GM19099 (cell line): Measurements from ENCODE around the gene ZNF366.

Source experiments
- POLR2A ChIP-seq: IDR thresholded peaks from 3 replicates; pipeline ENCODE4 v1.6.1; 2011; ENCODE audit warnings: low read depth; ENCODE audit not compliant: insufficient read length; ENCODE audit errors: extremely low read depth

The ZNF366 gene

DNA sequence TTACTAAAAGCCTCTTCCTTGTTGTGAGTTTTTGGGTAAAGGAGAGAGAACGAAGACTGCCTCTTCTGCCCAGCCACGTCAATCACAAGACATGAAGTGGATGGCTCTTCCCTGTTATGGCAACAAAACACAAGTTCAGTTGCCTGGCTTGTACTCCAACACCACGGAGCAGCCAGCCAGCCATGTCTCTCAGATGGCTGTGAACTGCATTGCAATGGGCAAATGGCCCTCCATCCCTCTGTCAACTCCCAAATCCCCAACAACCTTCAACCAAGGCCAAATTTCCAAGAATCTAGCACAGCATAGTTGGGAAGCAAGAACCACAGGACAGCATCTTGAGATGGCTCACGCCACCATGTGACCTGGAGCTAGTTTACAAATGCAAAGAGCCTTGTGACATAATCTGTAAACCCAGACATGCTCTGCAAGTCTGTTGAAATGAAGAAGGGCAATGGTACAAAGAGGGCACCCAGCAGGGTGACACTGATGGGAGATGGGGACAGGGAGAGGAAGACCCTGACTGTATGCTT, 53.9 kb downstream of the ZNF366 start:
- no peak for TF ChIP-seq POLR2A

DNA sequence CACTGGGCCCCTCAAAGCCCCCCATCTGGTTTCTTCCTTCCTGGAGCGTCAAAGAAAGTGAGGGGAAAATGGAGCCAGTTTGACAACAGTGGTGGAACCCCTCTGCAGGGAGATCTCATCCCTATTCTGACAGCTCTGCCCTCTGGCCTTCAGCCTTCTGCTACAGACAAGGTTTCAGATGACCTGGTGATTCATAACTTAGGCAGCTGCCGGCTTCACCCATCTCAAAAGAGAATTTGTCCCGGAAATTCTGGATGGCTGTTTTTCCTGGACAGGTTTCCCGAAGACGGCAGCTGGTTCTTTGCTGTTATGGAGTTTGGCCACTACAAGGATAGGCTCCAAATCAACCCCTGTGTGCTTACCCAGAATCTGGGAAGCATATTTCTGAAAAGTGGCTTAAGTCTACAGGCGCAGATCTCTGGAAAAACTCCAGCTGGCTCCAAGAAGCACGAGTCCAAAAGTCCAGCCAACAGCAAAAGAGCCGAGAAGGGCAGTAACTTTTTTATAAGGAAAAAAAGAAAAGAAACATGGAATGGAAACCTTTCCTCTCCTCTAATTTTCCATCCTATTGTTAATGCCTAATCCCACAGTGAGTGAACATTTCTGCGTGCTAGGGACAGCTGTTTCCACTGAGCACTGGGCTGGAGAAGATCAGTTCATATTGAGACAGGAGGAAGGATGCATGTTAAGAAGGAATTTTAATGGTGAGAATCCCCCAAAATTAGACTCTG, 54.5 kb downstream of the ZNF366 start:
- no peak for TF ChIP-seq POLR2A

DNA sequence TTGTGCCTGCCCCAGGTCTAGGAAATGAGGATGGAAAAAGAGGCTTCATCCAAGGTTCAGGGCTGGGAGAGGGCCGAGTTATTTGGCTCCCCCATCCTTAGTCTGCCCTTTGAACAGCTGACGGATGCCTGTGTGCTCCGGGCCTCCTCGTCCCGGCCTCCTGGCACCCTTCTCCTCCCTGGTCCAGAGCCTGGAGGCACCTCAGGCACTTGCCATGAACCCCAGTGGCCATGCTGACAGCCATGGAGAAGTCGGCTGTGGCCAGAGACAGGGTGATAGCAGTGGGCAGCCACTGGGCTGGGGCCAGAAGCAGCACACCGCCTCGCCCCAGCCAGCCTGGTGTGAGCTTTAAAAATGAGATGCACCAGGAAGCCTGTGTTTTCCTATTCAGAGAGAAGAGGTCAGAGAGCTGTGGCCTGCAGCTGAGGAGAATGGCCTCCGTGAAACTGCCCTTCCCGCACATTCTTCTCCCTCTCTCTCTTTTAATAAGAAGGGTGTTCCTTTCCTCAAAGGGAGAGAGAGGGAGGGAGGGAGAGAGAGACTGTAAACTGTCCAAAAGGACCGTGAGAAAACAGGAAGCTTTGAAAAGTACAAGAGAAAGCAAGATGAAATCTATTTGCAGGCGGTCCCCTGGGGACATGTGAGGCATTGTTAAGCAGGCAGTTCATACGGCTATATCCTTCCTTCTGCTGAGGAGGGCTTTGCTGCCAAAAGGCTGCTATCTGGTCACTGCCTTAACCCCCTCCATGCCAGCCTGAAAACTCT, 55.3 kb downstream of the ZNF366 start:
- TF ChIP-seq POLR2A = no peak

DNA sequence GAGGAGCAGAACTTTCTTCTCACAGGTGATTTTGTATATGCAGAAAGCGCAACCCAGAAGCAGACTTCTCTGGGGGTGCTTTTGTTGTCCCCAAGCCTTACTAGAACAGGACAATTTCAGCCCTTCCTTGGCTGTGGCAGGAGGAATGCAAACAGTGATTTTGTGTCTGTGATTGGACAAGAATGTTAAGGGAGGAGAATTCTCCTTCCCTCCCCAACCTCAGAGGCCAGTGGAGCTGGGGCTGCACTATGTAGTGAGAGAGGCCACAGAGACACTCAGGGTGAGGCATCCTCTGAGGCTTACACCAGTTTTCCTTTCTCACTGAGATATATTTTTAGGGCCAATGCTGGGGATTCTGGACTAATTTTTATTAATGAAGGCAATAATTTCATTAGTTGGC, 58.8 kb downstream of the ZNF366 start:
- no peak for TF ChIP-seq POLR2A

DNA sequence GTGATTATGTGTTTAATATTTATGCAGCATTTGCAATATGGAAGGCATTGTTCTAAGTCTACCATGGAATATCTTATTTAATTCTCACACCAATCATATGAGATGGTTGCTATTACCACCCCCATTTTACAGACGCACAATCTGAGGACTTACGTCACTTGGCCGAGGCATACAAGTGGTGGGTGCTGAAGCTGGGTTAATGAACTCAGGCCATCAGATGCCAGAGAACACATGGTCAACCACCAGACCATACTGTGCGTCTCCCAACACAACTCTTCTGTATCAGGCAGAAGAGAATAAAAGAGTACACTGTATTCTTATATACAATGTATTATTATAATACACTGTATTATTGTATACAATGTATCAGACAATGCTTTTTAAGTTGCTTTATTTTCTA, 59.5 kb downstream of the ZNF366 start:
- no peak for TF ChIP-seq POLR2A

DNA sequence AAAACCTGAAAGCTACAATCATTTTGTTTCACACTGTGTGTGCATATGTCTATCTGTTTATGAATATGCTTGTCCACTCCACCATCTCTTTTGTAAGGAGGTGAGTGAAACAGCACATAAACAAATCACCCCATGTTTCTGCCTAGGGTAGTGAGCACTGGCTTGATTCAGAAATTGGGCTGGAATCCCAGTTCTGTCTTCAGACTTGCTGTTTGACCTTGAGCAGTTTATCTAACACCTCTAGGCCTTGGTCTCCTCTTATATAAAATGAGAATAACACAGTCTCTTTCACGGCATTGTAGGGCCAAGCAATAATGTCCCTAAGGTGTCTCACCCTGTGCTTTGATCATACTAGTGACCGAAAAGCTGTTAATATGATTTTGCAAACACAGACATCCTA, 61.2 kb downstream of the ZNF366 start:
- TF ChIP-seq POLR2A = no peak

DNA sequence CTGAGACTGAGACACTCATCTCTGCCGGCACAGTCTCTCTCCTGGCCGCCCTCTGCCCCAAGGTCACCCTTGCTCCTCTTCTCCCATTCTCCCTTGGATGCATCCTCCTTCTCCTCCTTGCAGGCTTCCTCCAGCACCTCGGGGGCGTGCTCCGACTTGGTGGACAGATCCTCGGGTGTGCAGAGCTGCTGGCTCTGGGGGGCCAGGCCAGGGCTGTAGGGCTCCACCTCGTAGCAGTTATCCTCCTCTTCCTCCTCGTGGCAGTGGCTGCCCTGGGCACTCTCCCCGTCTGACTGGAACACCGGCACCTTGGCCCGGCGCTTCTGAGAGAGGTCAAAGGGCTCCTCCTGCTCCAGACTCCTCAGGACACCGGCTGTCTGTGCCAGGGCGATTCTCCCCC, 63.3 kb downstream of the ZNF366 start:
- no peak for TF ChIP-seq POLR2A

DNA sequence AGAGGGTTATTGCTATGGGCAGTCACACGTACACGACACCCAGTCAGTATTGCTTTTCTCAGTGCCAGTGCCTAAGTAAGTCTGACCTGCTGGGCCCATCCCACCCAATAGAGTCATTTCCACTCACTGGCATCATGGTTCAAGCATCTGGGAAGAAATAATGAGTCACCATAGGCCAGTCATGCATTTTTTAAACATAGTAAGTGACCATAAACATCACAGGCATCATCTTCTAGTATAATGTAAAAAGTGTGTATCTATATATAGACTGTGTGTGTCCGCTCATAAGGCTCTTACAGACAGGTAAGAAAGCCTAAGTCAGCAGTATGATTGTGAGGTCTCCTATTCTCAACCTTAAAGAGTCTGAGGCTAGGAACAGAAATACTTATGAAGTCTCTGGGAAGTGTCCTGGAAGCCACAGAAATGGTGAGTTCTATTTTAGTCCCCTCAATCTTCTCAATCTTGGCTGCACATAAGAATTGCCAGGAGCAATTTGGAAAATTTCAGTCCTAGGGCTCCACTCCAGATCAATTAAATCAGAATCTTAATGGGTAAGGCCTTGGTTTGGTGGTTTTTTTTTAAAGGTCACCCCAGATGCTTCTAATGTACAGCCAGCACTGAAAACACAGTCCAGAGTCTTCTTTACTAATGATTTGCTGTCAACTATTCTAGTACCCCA, 65.2 kb downstream of the ZNF366 start:
- no peak for TF ChIP-seq POLR2A

DNA sequence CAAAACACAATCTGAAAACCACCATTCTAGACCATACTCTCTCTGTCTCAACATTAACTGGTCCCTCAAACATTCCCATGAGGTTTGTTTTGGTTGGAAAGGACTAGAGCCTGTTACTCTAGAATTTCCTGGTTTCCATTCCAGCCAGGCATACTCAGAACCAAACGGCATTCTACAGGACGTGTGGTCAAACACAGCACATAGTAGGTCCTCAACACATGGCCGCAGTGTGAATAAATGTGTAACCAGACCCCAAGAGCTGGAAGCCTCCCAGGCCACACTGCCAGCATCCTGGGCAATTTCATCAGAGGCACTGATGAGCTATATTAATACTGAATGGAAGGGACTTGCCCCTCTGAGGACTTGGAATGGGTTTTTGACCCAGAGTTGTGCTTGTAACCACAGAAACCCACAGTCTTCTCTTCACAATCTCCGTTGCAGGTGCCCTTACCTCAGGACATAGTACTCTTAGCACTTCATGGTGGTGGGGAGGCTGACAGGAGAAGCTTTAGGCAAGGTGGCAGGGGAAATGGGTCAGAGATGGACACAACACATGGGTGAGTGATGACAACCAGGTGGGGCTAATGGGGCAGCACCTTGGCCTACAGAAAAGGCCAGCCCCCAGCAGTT, 66.0 kb downstream of the ZNF366 start:
- TF ChIP-seq POLR2A = no peak

DNA sequence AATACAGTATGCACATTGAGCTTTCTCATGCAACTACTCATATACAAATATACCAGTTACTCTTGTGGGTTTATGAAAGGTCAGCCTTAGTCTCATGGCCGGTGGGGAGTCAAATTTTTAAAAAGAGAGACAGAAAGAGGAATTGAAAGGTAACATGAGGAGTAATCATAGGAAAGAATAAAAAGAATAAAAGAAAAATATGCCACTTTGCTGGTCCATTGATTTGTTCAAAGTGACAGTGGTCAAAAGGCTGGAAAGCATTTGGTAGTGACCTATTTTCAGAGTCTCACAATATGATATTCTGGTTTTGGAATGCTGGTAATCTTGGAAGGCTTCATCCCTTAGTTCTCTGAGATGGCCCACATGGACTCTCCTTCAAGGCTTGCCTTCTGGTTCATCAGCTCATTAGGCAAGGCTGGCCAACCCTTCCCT, 67.0 kb downstream of the ZNF366 start:
- TF ChIP-seq POLR2A = no peak

DNA sequence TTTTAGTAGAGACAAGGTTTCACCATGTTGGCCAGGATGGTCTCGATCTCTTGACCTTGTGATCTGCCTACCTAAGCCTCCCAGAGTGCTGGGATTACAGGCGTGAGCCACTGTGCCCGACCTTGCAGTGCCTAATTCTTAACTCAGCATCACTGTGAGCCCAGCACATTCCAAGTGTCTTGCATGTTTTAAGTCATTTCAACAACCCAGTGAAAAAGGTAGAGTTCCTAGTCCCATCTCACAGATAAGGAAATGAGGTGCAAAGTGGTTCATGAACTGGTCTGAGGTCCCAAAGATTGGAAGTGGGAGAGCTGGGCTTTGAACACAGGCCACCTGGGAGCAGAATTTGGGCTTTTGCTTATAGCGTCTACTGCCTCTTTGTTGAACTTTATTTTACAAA, 68.0 kb downstream of the ZNF366 start:
- no peak for TF ChIP-seq POLR2A

DNA sequence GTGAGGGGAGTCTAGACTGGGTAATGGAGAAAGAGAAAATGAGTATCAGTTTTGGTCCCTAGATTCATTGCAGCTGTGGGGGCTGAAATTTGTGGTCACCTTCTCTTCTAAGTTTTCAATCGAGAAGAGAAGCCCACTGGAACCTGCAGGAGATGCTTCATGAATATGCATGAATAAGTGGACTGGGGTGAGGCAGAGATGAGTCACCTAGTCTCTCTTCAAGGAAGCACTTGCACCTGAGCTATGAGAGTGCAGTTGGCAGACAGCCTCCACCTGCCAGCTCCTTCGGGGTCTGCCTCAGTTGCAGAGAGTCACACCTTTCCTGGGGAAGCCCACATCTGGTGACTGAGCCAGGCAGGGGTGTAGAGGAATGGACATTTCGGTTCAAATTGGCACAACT, 69.1 kb downstream of the ZNF366 start:
- no peak for TF ChIP-seq POLR2A

DNA sequence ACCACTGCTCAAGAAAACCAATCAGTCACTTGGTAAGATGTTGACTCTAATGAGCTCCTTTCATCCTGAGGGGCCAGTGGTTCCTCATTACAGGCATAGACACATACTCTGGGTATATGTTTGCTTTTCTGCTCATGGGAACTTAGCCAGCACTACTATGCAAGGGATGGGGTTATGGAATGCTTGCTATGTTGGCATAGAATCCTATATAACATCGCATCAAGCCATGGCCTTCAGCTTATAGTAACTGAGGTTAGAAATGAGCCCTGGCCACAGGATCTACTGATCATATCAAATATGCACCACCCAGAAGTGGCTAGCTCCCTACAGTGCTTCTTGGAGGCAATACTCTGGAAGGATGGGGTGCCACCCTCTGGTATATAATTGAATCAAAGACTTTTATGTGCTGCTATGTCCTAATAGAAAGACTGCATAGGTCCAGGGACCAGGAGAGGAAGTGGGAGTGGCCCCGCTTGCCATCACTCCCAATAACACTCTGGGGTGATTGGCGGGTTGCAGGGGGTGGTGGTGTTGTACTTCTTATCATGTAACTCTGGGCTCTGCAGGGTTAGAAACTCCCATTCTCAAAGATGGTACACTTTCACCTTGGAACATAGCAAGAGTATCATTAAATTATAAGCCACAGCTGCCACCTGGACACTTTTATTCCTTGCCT, 70.3 kb downstream of the ZNF366 start:
- TF ChIP-seq POLR2A = no peak

DNA sequence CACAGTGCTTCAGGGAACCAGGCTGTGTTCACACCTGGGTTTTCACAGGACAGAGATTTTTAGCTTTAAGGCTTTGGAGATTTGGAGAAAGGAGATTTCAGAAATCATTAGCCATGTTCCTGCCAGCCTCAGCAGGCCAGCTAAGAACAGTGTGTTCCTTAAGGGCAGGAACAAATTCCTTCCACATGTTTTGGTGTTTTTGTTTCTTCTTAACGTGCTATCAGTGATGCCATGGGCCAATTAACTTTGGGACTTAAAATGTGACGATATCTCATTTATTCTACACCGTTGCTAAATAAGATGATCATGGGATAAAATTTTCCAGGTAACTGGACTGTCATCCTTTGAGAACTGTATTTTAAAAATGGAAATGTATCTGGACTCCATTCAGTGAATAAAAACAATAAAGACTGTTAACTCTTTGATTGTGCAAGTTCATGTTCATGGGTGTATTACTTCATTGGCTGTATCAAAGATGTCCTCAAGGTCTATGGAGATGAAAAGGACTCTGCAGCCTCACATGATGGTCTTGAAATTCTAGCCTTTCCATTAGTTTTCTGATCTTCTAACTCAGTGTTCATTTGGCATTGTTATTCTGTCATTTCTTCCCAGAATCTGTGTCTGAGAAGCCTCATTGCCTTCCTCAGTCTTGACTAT, 72.3 kb downstream of the ZNF366 start:
- no peak for TF ChIP-seq POLR2A
